ENCODE data around the gene SLC27A5. TPM values are rescaled to one million over a fixed set of nuclear protein-coding genes. Genes with fewer than 3 reads are reported as not detected.
A peak's percentile ranks its signal among the peaks of the same experiment; 100 is the strongest.

SLC27A5 gene
- total and polyA plus RNA-seq, 2 donors from 2014 or later, result 10.8 to 41.5 TPM

- Histone ChIP-seq H3K36me3 (ENCODE audit: control insufficient read depth in 2 of 3, insufficient read depth in 3 of 3, low read length in 3 of 3) (no peaks in the 10 kb centered on the region), H3K27me3 (ENCODE audit: control insufficient read depth, insufficient read depth, low read length) (no peaks in the 10 kb centered on the region), H3K4me1 (ENCODE audit: control insufficient read depth in 2 of 3, insufficient read depth in 2 of 3, low read depth in 1 of 3, low read length in 3 of 3) (peaks cover 0 to 20% (median 6%) of the 10 kb centered on the region in 3 donors), H3K27ac (ENCODE audit: low read depth in 2 of 2, low read length in 2 of 2) (no peak overlapping the region), H3K9ac (ENCODE audit: low read length in 3 of 3) (peak overlapping the region in 2 of 3 donors; percentile 35 to 51), H3K4me3 (ENCODE audit: low read length in 3 of 3) (peak overlapping the region; percentile 72 to 97 (median 74)), H3K9me3 (ENCODE audit: control insufficient read depth in 2 of 3, insufficient read depth in 1 of 3, low read length in 3 of 3) (no peaks in the 10 kb centered on the region)
- DNase-seq (no peak), FAIRE-seq (no peak)
- no peak for TF ChIP-seq CTCF (IDR thresholded peaks at IDR 0.05; ENCODE audit: borderline replicate concordance, extremely low read depth, insufficient read depth)
- intact Hi-C loops (cut with DNase I), result no loop called here
Observed at GRCh38 chr19:58498316-58499020, 13.3 kb downstream of the SLC27A5 start.

GRCh38 chr19:58497634-58498170, 14.1 kb downstream of the SLC27A5 start:
- Histone ChIP-seq H3K9ac (ENCODE audit: low read length in 3 of 3) (no peak overlapping the region), H3K27ac (ENCODE audit: low read depth in 2 of 2, low read length in 2 of 2) (no peak overlapping the region), H3K4me1 (ENCODE audit: control insufficient read depth in 2 of 3, insufficient read depth in 2 of 3, low read depth in 1 of 3, low read length in 3 of 3) (peaks cover 0 to 20% (median 6%) of the 10 kb centered on the region in 3 donors), H3K27me3 (ENCODE audit: control insufficient read depth, insufficient read depth, low read length) (no peaks in the 10 kb centered on the region), H3K36me3 (ENCODE audit: control insufficient read depth in 2 of 3, insufficient read depth in 3 of 3, low read length in 3 of 3) (no peaks in the 10 kb centered on the region), H3K4me3 (ENCODE audit: low read length in 3 of 3) (no peak overlapping the region), H3K9me3 (ENCODE audit: control insufficient read depth in 2 of 3, insufficient read depth in 1 of 3, low read length in 3 of 3) (no peaks in the 10 kb centered on the region)
- intact Hi-C loops (cut with DNase I), result no loop called here
- FAIRE-seq (no peak), DNase-seq (no peak)
- TF ChIP-seq CTCF (IDR thresholded peaks at IDR 0.05; ENCODE audit: borderline replicate concordance, extremely low read depth, insufficient read depth), result no peak

- H3K36me3 ChIP-seq (ENCODE audit: control insufficient read depth in 2 of 3, insufficient read depth in 3 of 3, low read length in 3 of 3), result no peaks in the 10 kb centered on the region
- no peak for TF ChIP-seq CTCF (IDR thresholded peaks at IDR 0.05; ENCODE audit: borderline replicate concordance, extremely low read depth, insufficient read depth)
- H3K4me1 ChIP-seq (ENCODE audit: control insufficient read depth in 2 of 3, insufficient read depth in 2 of 3, low read depth in 1 of 3, low read length in 3 of 3), result no peaks in the 10 kb centered on the region
- no peaks in the 10 kb centered on the region for H3K9me3 ChIP-seq (ENCODE audit: control insufficient read depth in 2 of 3, insufficient read depth in 1 of 3, low read length in 3 of 3)
- no peaks in the 10 kb centered on the region for H3K27me3 ChIP-seq (ENCODE audit: control insufficient read depth, insufficient read depth, low read length)
- intact Hi-C loops (cut with DNase I), result no loop called here
- H3K27ac ChIP-seq (ENCODE audit: low read depth in 2 of 2, low read length in 2 of 2), result no peak overlapping the region
- no peak for DNase-seq
- no peak overlapping the region for H3K4me3 ChIP-seq (ENCODE audit: low read length in 3 of 3)
- no peak for FAIRE-seq
- no peak overlapping the region for H3K9ac ChIP-seq (ENCODE audit: low read length in 3 of 3)
Observed at GRCh38 chr19:58492265-58492664, 19.5 kb downstream of the SLC27A5 start.

All from kidney (tissue), 14 donors.